Measurements from ENCODE around the gene LAMC1.

LAMC1 gene

GRCh38 chr1:183087001-183087400 lies 63.8 kb downstream of the LAMC1 start:
- no peak for DNase-seq (ENCODE audit: low spot score)
- TF ChIP-seq CTCF (IDR thresholded peaks at IDR 0.05; ENCODE audit: extremely low read depth, missing control alignments), result no peak

- DNase-seq (ENCODE audit: low spot score), result no peak
- no peak for TF ChIP-seq CTCF (IDR thresholded peaks at IDR 0.05; ENCODE audit: extremely low read depth, missing control alignments)
These were observed 65.9 kb downstream of the LAMC1 start for GRCh38 chr1:183089025-183089639.

- DNase-seq (ENCODE audit: low spot score), result no peak
- no peak for TF ChIP-seq CTCF (IDR thresholded peaks at IDR 0.05; ENCODE audit: extremely low read depth, missing control alignments)
These were observed 67.3 kb downstream of the LAMC1 start for GRCh38 chr1:183090391-183091006.

- TF ChIP-seq CTCF (IDR thresholded peaks at IDR 0.05; ENCODE audit: extremely low read depth, missing control alignments), result no peak
- DNase-seq (ENCODE audit: low spot score), result no peak
These were observed 68.0 kb downstream of the LAMC1 start for GRCh38 chr1:183091181-183091580.

- no peak for TF ChIP-seq CTCF (IDR thresholded peaks at IDR 0.05; ENCODE audit: extremely low read depth, missing control alignments)
- no peak for DNase-seq (ENCODE audit: low spot score)
These were observed 69.1 kb downstream of the LAMC1 start for GRCh38 chr1:183092350-183092749.

- no peak for TF ChIP-seq CTCF (IDR thresholded peaks at IDR 0.05; ENCODE audit: extremely low read depth, missing control alignments)
- DNase-seq (ENCODE audit: low spot score), result no peak
These were observed 69.9 kb downstream of the LAMC1 start for GRCh38 chr1:183093066-183093668.

GRCh38 chr1:183093786-183094298 lies 70.6 kb downstream of the LAMC1 start:
- DNase-seq (ENCODE audit: low spot score), result no peak
- TF ChIP-seq CTCF (IDR thresholded peaks at IDR 0.05; ENCODE audit: extremely low read depth, missing control alignments), result no peak

Measured in GM20000 (cell line).